GM18499 (cell line): ENCODE data around the gene CSNK1G3.
A peak's percentile ranks its signal among the peaks of the same experiment; 100 is the strongest.
"Not testable (repeated sequence)": the region's sequence is repeated elsewhere in the genome, so short reads cannot be mapped to it uniquely, and the experiment has no call there.

Source experiments
- ATAC-seq: cut with Tn5 transposase; IDR thresholded peaks from one replicate; pipeline ENCODE4 v1.9.1; 2021; ENCODE audit warnings: moderate number of reproducible peaks; ENCODE audit not compliant: insufficient read depth, unreplicated experiment

Gene CSNK1G3

DNA sequence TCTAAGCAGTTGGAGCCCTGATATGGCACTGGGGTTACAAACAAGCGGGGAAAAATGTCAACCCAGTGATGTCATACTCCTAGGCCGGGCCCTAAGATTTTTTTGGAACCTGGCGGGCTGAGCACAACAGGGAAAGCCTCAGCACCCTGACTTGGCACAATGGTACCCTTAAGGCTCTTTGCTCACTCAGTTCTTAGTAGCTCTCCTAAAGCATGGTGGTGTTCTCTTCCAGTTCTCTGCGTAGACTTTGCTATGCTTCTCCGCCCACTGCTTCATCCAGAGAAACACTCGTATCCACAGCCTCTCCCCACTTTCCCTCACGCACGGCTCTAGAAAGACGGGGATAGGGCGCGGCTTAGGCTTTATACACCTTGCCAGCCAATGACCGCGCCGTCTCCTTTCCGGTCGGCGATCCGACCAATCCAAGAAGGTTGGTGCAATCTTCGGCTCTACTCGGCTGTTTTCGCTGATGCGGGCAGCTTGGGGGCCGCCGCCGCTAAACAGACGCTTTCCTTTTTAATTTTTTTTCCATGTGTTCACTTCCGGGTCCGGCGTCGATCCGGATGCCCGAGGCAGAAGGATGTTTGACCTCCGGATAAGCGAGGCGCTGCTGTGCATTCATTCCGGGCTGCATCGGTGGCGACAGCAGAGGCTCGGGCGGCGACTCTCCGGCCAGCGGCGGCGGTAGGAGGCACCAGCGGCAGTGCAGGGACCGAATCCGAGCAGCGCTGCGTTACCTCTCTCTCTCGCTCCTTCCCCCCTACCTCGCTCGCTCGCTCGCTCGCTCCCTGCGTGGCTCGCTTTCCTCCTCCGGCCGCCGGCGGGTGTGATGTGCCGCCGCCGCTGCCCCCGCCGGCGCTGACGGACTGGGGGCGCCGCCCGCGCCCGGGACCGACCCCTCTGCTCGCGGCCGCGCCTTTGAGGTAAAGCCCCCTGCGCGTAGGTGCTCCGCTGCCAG, at the start of gene CSNK1G3:
CSNK1G3 (plus strand) TSS at position 530 of the 958 bp plus-strand sequence. CDS start 33,487 bp downstream, outside the sequence.
- peak; percentile 94 for ATAC-seq

DNA sequence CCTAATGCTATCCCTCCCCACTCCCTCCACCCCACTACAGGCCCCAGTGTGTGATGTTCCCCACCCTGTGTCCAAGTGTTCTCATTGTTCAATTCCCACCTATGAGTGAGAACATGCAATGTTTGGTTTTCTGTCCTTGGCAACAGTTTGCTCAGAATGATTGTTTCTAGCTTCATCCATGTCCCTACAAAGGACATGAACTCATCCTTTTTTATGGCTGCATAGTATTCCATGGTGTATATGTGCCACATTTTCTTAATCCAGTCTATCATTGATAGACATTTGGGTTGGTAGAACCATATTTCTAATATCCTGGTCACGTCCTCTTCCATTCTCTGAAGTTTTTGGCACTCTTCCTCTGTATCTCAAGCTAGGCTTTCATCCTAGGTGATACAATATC, 45.1 kb upstream of the CSNK1G3 start:
- not testable (repeated sequence) for ATAC-seq

DNA sequence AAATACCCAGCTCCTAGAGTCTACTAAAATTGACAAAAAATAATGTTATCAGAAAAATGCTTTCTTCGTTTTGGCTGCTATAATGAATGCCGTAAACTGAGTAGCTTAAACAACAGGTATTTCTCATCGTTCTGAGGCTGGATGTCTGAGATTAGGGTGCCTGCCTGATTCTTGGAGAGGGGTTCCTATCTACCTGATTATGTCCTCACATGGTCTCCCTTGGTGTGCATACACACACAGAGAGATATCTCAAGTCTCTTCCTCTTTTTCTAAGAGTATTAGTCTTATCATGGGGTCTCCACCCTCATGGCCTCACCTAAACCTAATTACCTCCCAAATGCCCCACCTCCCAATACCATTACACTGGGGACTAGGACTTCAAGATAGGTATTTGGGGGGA, 40.6 kb upstream of the CSNK1G3 start:
- no peak for ATAC-seq

DNA sequence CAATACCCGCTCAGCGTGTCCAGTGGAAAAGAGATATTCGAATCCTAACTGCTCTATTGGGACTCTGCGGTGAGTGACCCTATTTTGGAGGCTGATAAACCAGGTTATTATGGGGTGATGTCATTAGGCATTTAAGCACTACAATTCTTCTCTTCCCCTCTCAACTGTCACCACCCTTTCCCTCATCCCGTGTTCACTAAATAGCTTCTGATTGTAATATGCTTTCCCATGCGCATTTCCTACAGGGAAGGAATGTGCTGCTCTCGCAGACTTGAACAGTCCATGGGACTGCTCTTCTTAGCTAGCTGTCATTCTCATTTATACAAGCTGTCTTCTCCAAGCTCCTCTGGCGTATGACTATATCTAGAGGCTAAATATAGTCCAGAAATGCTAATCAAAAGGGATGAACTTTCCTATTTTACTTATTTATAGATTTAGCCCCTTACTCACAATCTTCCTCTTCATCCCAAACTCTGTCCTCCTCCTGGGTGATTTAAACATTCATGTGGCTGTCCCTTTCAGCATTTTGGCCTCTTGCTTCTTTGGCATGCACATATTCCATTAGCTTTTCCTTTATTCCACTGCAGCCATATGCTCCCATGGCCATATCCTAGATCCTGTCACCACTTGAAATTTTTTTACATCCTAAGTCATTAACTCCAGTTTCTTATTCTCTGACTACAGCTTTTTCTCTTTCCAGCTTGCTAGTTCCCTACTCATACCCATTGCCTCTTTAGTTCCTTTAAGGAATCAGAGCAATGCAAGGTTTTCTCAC, 39.6 kb upstream of the CSNK1G3 start:
- ATAC-seq = no peak

DNA sequence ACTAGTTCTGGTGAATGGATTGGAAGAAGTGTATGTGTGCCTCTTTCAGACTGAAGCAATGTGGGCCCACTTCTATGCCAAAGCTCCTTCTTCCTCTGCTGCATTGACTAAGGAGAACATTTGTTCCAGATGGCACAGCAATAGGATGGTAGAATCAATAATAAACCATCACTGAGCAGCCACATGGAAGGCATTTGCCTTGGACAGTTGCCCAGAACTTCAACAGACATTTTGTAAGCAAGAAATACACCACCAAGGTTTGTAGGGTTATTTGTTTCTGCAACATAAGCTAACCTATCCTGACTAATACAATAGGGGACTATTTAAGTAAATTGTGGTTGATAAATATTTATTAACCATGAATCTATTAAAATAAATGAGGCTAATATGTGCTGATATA, 37.7 kb upstream of the CSNK1G3 start:
- no peak for ATAC-seq

DNA sequence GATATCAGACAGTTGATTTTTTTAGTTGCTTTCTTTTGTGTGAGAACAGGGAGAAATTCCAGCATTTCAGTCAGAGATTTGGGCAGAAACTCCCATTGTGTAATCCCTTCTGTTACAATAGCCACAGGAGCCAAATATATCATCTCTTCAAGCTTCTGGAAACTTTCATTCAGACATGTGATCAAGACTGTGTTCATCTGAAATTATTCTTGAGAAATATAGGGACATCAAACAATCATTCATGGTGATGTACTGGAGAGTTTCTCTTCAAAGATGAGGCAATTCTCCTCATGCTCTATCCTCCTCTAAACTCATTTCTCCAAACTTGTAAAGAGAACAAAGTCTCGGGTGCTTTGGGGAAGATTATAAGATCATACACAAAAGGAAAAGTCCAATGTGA, 35.2 kb upstream of the CSNK1G3 start:
- ATAC-seq = no peak

DNA sequence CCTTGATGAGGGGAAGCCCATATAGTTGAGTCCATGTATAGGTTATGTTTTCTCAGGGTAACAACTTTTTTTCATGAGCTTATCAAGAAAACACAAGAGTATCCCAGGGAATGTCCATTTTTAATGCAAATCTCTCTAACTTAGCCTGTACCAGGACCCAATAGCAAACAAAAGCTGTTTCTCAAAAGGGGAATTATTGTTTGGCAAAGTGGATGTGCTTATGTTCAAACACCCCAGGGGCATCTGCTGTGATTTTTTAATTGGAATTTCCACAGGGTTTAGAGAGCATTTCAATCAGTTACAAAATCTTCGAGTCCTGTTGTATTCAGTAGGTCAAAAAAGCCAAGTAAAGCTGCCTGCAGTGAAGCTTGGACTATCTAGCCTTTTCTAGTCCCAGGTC, 33.4 kb upstream of the CSNK1G3 start:
- ATAC-seq = no peak

DNA sequence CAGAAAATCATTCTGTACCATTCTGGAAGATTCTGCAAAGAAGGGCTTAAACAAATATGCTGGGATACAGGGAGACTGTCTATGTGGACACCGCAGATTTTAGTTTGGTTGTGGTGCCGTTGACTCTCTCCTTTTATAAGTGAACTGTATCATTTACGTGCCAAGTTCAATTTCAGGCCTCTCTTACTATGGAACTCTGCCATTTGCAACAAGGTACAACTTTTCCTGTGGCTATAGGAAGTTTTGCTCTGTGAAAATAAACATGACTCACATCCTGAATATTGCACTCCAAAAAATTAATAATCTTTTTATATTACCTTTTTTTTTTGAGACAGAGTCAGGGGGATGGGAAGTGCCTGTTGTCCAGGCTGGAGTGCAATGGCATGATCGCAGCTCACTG, 29.7 kb upstream of the CSNK1G3 start:
- no peak for ATAC-seq

DNA sequence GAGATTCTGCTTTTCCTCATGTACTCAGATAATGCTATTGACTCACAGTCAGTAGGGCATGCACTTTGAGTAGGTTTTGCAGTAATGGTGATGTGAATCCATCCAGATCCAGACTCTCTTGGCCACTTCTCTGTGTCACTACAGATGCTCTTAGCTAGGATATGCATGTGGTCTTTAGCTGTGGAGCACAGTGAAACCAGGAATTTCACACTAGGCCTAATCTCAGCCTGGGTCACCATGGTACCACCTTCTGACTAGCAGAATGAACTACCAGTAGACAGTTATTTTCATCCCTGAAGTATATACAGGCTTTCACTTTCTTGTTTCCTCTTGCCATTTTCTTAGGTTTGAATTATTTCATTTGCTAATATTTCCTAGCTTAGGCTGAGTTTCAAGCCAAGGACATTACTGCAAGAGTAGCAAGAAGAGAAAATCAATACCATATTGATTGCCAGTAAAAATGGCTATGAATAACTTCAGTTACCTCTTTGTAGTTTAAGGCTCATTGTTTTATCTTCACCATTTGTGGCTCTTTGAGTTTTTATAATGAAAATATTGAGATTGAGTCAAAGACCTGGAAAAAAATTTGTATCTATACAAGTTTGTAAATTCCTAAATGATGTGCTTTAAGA, 28.4 kb upstream of the CSNK1G3 start:
- no peak for ATAC-seq

DNA sequence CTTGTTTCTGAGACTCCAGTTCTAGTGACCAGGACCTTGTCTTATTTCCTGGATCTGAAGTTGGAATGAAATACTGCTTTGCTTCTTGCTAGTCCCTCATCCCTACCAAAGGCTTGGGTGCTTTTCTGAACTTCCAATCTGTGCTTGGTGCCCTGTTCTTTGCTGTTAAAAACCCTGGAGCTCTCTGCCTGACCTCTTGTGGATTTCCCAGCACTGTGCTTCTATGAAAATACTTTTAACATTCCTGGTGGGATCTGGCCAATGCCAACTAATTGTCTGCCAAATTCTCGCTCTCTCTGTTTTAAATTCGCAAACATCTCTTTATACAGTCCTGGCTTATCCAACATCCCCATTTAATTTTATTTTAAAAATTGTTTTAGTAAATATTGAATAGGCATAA, 26.7 kb upstream of the CSNK1G3 start:
- ATAC-seq = no peak

DNA sequence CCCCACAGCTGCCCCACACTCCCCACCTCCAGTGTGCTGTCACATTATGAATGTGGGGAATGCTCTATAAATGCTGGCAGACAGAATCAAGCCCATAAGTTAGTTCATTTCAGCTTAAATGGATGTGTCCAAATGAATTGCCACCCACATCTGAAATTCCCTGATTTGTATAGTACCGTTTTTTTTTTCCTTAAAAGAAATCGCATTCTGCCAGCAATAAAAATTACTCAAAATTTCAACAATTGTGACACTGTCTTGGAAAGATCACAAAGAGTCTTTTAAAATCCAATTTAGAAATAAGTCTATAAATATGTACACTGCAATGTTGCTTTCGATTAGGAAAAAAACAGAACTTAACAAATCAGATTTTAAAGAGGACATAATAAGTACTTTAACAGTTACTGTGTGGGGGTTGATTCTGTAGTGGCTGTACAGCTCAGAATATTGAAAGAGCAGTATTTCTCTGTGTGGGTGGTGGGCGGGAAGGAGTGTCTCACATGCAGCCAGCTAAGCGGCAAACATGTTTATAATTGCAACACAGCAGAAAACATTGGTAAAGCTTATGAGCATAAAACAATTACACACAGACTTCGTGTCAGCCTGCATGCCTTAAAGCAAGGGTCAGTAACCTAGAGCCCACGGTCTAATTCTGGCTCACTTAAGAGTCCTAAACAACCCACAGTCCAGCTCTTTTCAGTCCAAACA, 24.9 kb upstream of the CSNK1G3 start:
- ATAC-seq = no peak

DNA sequence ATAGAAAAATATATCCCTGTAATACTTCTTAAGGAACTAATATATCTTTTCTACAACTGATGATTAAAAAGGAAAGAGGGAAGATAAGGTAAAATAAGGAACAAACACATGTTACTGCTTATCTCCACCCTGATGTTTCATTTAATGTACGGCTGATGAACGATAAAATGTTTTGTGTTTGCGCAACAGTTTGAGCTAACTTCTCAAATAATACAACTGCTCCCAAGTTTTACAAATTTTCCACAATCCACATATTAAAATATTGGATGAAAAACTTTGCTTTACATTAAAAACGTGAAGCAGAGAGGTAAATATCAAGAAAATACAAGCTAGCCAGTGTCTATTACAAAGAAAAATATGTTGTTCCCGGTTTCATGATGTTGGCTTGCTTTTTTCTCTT, 21.0 kb upstream of the CSNK1G3 start:
- ATAC-seq = no peak

DNA sequence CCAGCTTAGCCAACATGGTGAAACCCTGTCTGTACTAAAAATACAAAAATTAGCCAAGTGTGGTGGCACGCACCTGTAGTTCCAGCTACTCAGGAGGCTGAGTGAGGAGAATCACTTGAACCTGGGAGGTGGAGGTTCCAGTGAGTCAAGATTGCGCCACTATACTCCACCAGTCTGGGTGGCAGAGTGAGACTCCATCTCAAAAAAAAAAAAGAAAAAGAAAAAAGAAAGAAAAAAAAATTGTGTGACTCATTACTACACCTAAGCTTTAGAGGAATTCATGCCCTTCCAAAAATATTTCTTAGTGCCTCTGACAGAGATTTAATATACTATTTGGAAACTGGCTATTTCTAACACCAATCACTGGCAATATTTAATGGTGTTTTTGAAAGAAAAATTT, 16.8 kb upstream of the CSNK1G3 start:
- ATAC-seq = not testable (repeated sequence)

DNA sequence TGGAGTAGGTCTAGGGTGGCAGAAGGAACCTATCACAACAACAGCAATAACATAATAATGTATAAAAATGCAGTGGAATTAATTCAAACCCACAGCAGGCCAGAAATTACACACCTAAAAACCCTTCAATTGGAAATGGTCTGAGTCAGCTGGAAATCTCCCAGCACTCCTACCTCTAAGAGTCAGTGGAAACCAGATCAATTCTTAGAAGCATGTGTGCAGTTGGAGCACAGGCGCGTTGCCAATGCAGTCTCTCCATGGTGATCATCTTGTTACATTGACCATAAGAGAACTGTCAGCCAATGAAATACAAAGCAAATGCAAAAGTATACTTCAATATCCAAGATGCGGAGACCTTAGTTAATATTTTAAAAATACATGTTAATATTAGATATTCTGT, 15.1 kb upstream of the CSNK1G3 start:
- no peak for ATAC-seq

DNA sequence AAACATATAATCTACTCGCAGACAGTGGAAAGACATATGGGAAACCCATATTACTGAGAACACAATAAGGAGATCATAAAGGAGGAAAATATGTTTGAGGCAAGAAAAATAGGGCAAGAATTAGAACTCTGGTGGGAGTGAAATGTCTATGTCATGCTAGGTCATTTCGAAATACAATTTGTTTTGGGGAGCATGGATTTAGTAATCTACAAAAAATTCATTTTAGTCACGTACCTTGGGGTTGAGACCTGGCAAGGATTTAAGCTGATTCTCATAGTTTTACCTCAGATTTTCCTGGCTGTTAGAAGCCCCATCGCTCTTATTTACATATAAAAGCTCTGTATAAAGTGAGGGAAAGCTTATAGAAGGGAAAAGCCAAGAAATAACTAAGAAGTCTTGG, 11.5 kb upstream of the CSNK1G3 start:
- no peak for ATAC-seq

DNA sequence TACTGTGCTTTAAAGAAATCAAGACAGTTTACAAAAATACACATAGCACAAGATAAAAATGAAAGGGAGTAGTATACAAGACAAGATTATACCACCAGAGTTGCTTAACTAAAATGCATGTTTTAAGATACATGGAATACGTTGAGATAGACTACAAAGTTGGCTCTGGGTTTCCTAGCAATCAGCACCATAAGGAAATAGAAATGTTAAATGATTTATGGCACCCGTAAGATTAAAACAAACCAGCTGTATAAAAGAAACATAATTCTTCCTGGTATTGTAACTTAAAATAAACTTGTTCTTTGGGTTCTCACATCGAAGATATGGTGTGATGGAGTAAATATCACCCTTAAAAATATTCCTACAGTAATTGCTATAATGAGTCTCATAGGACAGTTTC, 9.9 kb upstream of the CSNK1G3 start:
- no peak for ATAC-seq

DNA sequence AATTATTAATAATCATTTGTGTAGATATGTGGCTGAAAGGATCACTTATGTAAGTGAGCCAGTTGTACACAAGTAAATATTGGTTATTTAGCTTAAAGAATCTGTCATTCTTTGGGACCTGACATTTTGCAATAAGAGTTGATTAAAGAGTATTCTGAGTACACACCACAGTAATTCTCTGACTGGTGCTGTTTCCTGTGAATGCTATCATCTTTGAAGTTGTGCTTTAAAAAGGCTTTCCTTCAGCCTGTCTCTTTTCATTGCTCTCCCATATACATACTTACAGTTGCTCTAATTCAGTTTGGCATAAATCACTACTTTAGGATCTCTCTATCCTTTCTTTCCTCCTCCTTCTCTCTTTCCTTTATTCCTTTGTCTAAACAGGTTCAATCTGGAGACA, 8.7 kb upstream of the CSNK1G3 start:
- no peak for ATAC-seq

DNA sequence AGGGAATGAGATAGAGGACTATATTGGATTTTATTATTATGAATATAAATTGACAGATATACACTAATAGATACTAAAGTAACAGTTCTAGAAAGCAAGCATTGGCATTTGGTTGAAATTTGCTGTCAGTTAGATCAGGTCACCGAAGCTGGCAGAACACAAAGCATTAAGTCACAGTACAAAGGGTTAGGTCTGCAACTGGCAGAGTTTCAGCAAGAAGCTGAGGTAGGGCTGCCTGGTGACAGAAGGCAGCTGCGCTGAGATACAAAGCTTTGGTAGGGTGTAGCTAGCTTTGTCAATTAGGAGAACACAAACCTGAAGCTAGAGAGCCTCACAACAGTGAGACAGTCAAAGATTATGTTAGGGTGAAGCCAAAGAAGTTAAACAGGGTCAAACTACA, 6.3 kb upstream of the CSNK1G3 start:
- no peak for ATAC-seq

DNA sequence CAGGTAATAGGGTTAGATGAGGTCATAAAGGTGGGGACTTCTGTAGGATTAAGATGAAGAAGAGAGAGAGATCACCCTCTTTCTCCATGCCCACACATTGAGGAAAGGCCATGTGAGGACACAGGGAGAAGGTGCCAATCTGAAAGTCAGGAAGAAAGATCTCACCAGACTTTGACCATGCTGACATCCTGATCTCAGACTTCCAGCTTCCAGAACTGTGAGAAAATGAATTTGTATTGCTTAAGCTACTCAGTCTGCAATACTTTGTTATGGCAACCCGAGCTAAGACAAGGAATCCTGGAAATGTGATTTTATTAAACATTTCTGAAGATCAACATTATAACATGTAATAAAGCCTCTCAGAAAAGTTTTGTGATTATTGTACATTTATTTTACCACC, 3.5 kb upstream of the CSNK1G3 start:
- no peak for ATAC-seq

DNA sequence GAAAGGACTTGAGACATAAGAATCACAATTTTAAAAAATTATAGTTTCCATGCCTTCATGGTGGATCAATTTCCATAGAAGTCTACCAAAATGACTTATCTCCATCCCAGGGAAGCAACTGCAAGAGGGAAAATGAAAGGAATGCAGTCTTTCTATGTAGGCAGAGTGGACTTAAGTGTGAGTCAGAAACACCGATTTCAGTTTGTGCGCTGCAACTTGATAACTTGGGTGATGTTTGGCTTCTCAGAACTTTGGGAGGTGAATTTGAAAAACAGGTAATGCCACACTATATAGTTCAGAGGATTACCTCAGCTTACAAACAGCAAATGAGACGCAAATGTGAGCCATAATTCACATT, 708 bp upstream of the CSNK1G3 start:
- no peak for ATAC-seq
